HepG2 (cell line): ENCODE data around the gene DCUN1D4. TPM values are rescaled to one million over a fixed set of nuclear protein-coding genes. Genes with fewer than 3 reads are reported as not detected.
A peak's percentile ranks its signal among the peaks of the same experiment; 100 is the strongest.

ENCODE experiments used
- ARNT ChIP-seq: fragments of 450-650 bp; IDR thresholded peaks from 2 replicates; pipeline ENCODE4 v1.6.1; 2017
- FOXK2 ChIP-seq: fragments of 450-650 bp; IDR thresholded peaks from 2 replicates; pipeline ENCODE4 v1.6.1; 2016
- IKZF1 ChIP-seq: fragments of 450-650 bp; IDR thresholded peaks from 2 replicates; pipeline ENCODE4 v1.7.1; 2016
- PAWR ChIP-seq: sonication (generic); formaldehyde crosslinking; IDR thresholded peaks from 2 replicates; pipeline ENCODE4 v1.4.0; 2020; ENCODE audit warnings: missing genetic modification reagents, mild to moderate bottlenecking, borderline replicate concordance
- SRSF1 ChIP-seq: fragments of 200-400 bp; formaldehyde crosslinking; optimal IDR thresholded peaks from 2 replicates; pipeline ENCODE3; 2017; ENCODE audit warnings: mild to moderate bottlenecking, low read depth, low read length, moderate library complexity
- TBL1XR1 ChIP-seq: fragments of 150-350 bp; IDR thresholded peaks from 2 replicates; pipeline ENCODE4 v1.6.1; 2014; ENCODE audit warnings: borderline replicate concordance, low read length; ENCODE audit not compliant: partially characterized antibody
- ZFP62 ChIP-seq: sonication (generic); formaldehyde crosslinking; IDR thresholded peaks from 2 replicates; pipeline ENCODE4 v1.4.0; 2020; ENCODE audit warnings: missing genetic modification reagents
- ZNF207 ChIP-seq: fragments of 450-650 bp; IDR thresholded peaks from 2 replicates; pipeline ENCODE4 v1.6.1; 2016; ENCODE audit warnings: antibody characterized with exemption, borderline replicate concordance
- ZNF282 ChIP-seq: fragments of 450-650 bp; IDR thresholded peaks from 2 replicates; pipeline ENCODE4 v1.6.1; 2018; ENCODE audit not compliant: partially characterized antibody
- ZNF530 ChIP-seq: sonication (generic); formaldehyde crosslinking; IDR thresholded peaks from 2 replicates; pipeline ENCODE4 v1.5.0; 2020; ENCODE audit warnings: low read depth, mild to moderate bottlenecking, missing genetic modification reagents
- ZNF790 ChIP-seq: sonication (generic); formaldehyde crosslinking; IDR thresholded peaks from 2 replicates; pipeline ENCODE4 v1.8.0; 2022; ENCODE audit warnings: missing genetic modification reagents, mild to moderate bottlenecking, borderline replicate concordance
- ZNF878 ChIP-seq: sonication (generic); formaldehyde crosslinking; IDR thresholded peaks from 2 replicates; pipeline ENCODE4 v1.8.1; 2023; ENCODE audit warnings: mild to moderate bottlenecking, missing genetic modification reagents, moderate library complexity
- polyA plus RNA-seq, 8 experiments: library from polyadenylated mRNA; depleted of rRNA in 3 of 8; stranded (reverse) in 7 of 8; unstranded in 1 of 8; fragments of >200 nt; fragmentation: Illumina TruSeq in 4 of 8; extraction: Trizol in 4 of 8; gene quantifications; 2 replicates each; pipeline versions ENCODE4 v1.2.1 to v1.2.3, GENCODE V29; 2011 to 2016; ENCODE audit warnings: low read depth in 4 of 8, missing spikeins in 1 of 8, mixed read lengths in 1 of 8; ENCODE audit not compliant: insufficient read depth in 1 of 8
- total RNA-seq, 5 experiments: library from RNA; depleted of rRNA; stranded (reverse); fragments of >200 nt; fragmentation: Illumina TruSeq; extraction: Trizol; gene quantifications; 2 replicates each; pipeline ENCODE4 v1.2.3, GENCODE V29; 2016; ENCODE audit warnings: low read depth in 1 of 5
- TF ChIP-seq, protein P1 (sequence below), 2 experiments: fragments of 450-650 bp in 1 of 2; sonication (generic) in 1 of 2; formaldehyde crosslinking in 1 of 2; IDR thresholded peaks; 2 replicates each; pipeline versions ENCODE4 v1.6.1 to v1.8.0; 2016 to 2022; ENCODE audit warnings: antibody characterized with exemption in 1 of 2, mild to moderate bottlenecking in 1 of 2, missing genetic modification reagents in 1 of 2
- TF ChIP-seq, protein P2 (sequence below): IDR thresholded peaks from 2 replicates; pipeline ENCODE4 v1.6.1; 2016; ENCODE audit warnings: low read depth
- TF ChIP-seq, protein P3 (sequence below): sonication (generic); formaldehyde crosslinking; IDR thresholded peaks from 2 replicates; pipeline ENCODE4 v1.5.0; 2020; ENCODE audit warnings: missing genetic modification reagents
- TF ChIP-seq, protein P4 (sequence below): sonication (generic); formaldehyde crosslinking; IDR thresholded peaks from 2 replicates; pipeline ENCODE4 v1.5.0; 2020; ENCODE audit warnings: mild to moderate bottlenecking, missing genetic modification reagents

DCUN1D4 gene
- total and polyA plus RNA-seq, 2 of the 13 experiments (the other 11 are each of a cell fraction or from before 2014, with no cell fraction given), result 27.9 to 44.4 TPM

DNA sequence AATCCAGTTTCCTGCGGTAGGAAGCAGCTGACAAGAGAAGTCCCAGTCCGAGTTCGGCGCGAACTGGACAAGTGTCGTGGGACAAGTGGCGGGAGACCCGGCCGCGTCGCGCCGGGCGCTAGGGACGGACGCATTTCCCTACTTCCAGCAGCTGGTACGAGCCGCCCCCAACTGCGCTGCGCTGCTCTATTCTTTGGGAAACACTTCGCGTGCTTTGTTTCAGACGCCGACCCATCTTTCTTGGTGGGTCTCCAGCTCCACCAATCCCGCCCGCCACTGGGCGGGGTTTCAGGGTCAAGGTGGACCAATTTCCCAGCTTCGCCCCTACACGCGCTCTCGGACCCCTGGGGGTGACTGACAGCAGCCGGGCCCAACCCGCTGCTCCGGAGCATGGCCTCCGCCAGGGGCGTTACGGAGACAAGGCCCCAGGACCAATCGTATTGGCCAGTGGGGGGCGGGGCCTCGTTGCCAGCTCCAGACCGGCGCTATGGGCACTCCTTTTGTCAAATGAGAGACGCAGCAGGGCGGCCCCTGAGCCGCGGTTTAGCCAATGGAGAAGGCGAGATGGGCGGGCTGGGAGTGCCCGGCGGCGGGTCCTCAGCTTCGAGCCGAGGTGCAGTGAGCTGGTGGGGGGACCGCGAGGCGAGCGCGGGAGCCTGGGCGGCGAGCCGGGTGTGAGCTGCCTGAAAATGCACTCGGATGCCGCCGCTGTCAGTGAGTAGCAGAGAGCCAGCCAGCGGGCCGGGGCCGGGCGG lies at the start of gene DCUN1D4 (continued):
- TF ChIP-seq, protein P1, sequence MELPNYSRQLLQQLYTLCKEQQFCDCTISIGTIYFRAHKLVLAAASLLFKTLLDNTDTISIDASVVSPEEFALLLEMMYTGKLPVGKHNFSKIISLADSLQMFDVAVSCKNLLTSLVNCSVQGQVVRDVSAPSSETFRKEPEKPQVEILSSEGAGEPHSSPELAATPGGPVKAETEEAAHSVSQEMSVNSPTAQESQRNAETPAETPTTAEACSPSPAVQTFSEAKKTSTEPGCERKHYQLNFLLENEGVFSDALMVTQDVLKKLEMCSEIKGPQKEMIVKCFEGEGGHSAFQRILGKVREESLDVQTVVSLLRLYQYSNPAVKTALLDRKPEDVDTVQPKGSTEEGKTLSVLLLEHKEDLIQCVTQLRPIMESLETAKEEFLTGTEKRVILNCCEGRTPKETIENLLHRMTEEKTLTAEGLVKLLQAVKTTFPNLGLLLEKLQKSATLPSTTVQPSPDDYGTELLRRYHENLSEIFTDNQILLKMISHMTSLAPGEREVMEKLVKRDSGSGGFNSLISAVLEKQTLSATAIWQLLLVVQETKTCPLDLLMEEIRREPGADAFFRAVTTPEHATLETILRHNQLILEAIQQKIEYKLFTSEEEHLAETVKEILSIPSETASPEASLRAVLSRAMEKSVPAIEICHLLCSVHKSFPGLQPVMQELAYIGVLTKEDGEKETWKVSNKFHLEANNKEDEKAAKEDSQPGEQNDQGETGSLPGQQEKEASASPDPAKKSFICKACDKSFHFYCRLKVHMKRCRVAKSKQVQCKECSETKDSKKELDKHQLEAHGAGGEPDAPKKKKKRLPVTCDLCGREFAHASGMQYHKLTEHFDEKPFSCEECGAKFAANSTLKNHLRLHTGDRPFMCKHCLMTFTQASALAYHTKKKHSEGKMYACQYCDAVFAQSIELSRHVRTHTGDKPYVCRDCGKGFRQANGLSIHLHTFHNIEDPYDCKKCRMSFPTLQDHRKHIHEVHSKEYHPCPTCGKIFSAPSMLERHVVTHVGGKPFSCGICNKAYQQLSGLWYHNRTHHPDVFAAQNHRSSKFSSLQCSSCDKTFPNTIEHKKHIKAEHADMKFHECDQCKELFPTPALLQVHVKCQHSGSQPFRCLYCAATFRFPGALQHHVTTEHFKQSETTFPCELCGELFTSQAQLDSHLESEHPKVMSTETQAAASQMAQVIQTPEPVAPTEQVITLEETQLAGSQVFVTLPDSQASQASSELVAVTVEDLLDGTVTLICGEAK (IDR thresholded peaks at IDR 0.05), result no peak
- TF ChIP-seq, protein P1 (CRISPR knock-in tag; IDR thresholded peaks at IDR 0.05), result peak; percentile 16; the same call in 1 of the 2 replicates
- TF ChIP-seq ARNT (no peak), ZNF207 (no peak), PAWR (CRISPR knock-in tag) (no peak), ZFP62 (no peak), FOXK2 (no peak), ZNF530 (CRISPR knock-in tag) (no peak), TBL1XR1 (peak; percentile 22), SRSF1 (no peak), ZNF282 (no peak), ZNF878 (CRISPR knock-in tag) (no peak), ZNF790 (CRISPR knock-in tag) (no peak), IKZF1 (no peak)
- TF ChIP-seq, protein P2, sequence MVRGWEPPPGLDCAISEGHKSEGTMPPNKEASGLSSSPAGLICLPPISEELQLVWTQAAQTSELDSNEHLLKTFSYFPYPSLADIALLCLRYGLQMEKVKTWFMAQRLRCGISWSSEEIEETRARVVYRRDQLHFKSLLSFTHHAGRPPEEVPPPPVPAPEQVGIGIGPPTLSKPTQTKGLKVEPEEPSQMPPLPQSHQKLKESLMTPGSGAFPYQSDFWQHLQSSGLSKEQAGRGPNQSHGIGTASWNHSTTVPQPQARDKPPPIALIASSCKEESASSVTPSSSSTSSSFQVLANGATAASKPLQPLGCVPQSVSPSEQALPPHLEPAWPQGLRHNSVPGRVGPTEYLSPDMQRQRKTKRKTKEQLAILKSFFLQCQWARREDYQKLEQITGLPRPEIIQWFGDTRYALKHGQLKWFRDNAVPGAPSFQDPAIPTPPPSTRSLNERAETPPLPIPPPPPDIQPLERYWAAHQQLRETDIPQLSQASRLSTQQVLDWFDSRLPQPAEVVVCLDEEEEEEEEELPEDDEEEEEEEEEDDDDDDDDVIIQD (CRISPR knock-in tag), result 0 out of 2 replicates have a peak, but pooled peaks have one; percentile 28
- TF ChIP-seq, protein P3, sequence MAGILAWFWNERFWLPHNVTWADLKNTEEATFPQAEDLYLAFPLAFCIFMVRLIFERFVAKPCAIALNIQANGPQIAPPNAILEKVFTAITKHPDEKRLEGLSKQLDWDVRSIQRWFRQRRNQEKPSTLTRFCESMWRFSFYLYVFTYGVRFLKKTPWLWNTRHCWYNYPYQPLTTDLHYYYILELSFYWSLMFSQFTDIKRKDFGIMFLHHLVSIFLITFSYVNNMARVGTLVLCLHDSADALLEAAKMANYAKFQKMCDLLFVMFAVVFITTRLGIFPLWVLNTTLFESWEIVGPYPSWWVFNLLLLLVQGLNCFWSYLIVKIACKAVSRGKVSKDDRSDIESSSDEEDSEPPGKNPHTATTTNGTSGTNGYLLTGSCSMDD, result no peak
- TF ChIP-seq, protein P4, sequence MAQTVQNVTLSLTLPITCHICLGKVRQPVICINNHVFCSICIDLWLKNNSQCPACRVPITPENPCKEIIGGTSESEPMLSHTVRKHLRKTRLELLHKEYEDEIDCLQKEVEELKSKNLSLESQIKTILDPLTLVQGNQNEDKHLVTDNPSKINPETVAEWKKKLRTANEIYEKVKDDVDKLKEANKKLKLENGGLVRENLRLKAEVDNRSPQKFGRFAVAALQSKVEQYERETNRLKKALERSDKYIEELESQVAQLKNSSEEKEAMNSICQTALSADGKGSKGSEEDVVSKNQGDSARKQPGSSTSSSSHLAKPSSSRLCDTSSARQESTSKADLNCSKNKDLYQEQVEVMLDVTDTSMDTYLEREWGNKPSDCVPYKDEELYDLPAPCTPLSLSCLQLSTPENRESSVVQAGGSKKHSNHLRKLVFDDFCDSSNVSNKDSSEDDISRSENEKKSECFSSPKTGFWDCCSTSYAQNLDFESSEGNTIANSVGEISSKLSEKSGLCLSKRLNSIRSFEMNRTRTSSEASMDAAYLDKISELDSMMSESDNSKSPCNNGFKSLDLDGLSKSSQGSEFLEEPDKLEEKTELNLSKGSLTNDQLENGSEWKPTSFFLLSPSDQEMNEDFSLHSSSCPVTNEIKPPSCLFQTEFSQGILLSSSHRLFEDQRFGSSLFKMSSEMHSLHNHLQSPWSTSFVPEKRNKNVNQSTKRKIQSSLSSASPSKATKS (CRISPR knock-in tag), result no peak
